K562 (cell line): ENCODE measurements around the gene DLK2. TPM values are rescaled to one million over a fixed set of nuclear protein-coding genes. Genes with fewer than 3 reads are reported as not detected.

ENCODE experiments used
- CREM ChIP-seq: IDR thresholded peaks from 2 replicates; pipeline ENCODE4 v1.6.1; 2014; ENCODE audit warnings: antibody characterized with exemption, low read depth
- ETV5 ChIP-seq: sonication (generic); formaldehyde crosslinking; IDR thresholded peaks from 2 replicates; pipeline ENCODE4 v1.4.0; 2020; ENCODE audit warnings: low read depth, mild to moderate bottlenecking, missing genetic modification reagents
- FOXK2 ChIP-seq, 2 experiments: fragments of 450-650 bp; IDR thresholded peaks in 1 of 2; conservative IDR thresholded peaks in 1 of 2; 2 replicates each; pipeline ENCODE4 v1.6.1; 2016; ENCODE audit warnings: low read depth in 2 of 2, mild to moderate bottlenecking in 1 of 2
- KLF1 ChIP-seq: fragments of 450-650 bp; IDR thresholded peaks from 2 replicates; pipeline ENCODE4 v1.6.1; 2016; ENCODE audit warnings: missing genetic modification characterization, missing compliant biosample characterization
- LCOR ChIP-seq: sonication (generic); formaldehyde crosslinking; IDR thresholded peaks from 2 replicates; pipeline ENCODE4 v1.8.0; 2022; ENCODE audit warnings: mild to moderate bottlenecking, missing genetic modification reagents
- NBN ChIP-seq: fragments of 450-650 bp; IDR thresholded peaks from 2 replicates; pipeline ENCODE4 v1.6.1; 2016; ENCODE audit warnings: low read depth, mild to moderate bottlenecking
- NRF1 ChIP-seq, 2 experiments: fragments of 450-650 bp; IDR thresholded peaks in 1 of 2; conservative IDR thresholded peaks in 1 of 2; 2 replicates each; pipeline ENCODE4 v1.6.1; 2014; ENCODE audit warnings: mild to moderate bottlenecking in 2 of 2
- PHF8 ChIP-seq: fragments of 200-600 bp; sonication (generic); IDR thresholded peaks from 2 replicates; pipeline ENCODE4 v1.6.1; 2012; ENCODE audit warnings: mixed run types, mild to moderate bottlenecking, inconsistent platforms, low read length, moderate library complexity, borderline replicate concordance
- POLR2AphosphoS5 ChIP-seq: IDR thresholded peaks from 2 replicates; pipeline ENCODE4 v1.6.1; 2011; ENCODE audit warnings: mild to moderate bottlenecking, low read depth, low read length, moderate library complexity; ENCODE audit not compliant: control insufficient read depth, insufficient read depth
- SMAD1 ChIP-seq: fragments of 150-350 bp; IDR thresholded peaks from 2 replicates; pipeline ENCODE4 v1.6.1; 2014; ENCODE audit warnings: low read length, low read depth; ENCODE audit not compliant: partially characterized antibody
- polyA plus RNA-seq, 8 experiments: library from polyadenylated mRNA; depleted of rRNA in 4 of 8; stranded (reverse) in 5 of 8; unstranded in 3 of 8; fragments of >200 nt; fragmentation: Nextera tagmentation in 2 of 8; fragmentation: Illumina TruSeq in 1 of 8; extraction: Ambion mirVana in 2 of 8; extraction: Trizol in 1 of 8; gene quantifications; 2 replicates each; pipeline versions ENCODE4 v1.2.1 to v1.2.3, GENCODE V29; 2011 to 2014; ENCODE audit warnings: inconsistent platforms in 1 of 8, missing spikeins in 1 of 8
- total RNA-seq, 7 experiments: library from RNA; depleted of rRNA in 6 of 7; stranded (reverse); fragments of >200 nt in 6 of 7; fragmentation: Illumina TruSeq in 2 of 7; extraction: Trizol in 2 of 7; gene quantifications; 2 replicates each; pipeline versions ENCODE4 v1.2.1 to v1.2.3, GENCODE V29; 2011 to 2021; ENCODE audit warnings: low replicate concordance in 1 of 7
- TF ChIP-seq, protein P1 (sequence below): fragments of 250-450 bp; sonication (Bioruptor Pico); IDR thresholded peaks from 2 replicates; pipeline ENCODE4 v1.4.0; 2020; ENCODE audit warnings: mild to moderate bottlenecking, moderate library complexity, borderline replicate concordance
- TF ChIP-seq, protein P2 (sequence below), 2 experiments: fragments of 450-650 bp in 1 of 2; sonication (generic) in 1 of 2; formaldehyde crosslinking in 1 of 2; IDR thresholded peaks; 2 replicates each; pipeline versions ENCODE4 v1.7.1 to v1.9.0; 2016 to 2022; ENCODE audit warnings: inconsistent platforms in 1 of 2, mild to moderate bottlenecking in 1 of 2, missing genetic modification reagents in 1 of 2

The DLK2 gene
- total and polyA plus RNA-seq, 9 of the 15 experiments (the other 6 are each of a cell fraction or from before 2014, with no cell fraction given): 0.11 to 0.53 (median 0.29) TPM; not detected in 3

DNA sequence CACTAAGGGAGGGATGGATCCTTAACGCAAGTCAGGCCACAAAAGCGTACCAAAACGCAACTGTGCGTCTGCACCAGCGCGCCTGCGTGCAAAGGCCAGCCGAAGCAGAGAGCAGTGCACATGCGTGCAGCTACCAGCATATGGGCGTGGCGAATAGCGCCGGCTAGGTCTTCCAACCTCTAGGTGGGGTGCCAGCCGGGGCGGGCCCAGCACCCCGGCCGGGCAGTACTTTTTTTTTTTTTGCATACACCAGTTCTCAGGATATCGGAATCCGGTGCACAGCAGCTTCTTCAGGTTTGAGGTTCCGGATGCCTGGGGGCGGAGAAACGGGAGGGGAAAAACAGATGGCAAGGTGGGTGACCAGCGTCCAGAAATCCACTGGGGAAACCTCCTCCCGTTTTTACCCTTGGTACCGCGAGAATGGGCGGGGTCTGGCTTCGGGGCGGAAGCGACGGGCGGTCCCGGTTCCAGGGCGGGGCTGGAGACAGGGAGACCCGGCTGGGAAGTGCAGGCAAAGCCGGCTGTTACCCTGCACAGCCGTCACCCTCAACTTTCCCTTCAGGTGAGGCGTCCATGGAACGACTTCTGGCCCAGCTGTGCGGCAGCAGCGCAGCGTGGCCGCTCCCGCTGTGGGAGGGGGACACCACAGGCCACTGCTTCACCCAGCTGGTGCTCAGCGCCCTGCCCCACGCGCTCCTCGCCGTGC is 27.8 kb downstream of the DLK2 start, which contains the start of gene ABCC10 (continued):
- peak; percentile 50 for TF ChIP-seq SMAD1
- TF ChIP-seq NRF1 (conservative IDR thresholded peaks at IDR 0.05 in 1 of 2, IDR thresholded peaks at IDR 0.05 in 1 of 2): peak; percentile 95 to 96
- TF ChIP-seq, protein P1, sequence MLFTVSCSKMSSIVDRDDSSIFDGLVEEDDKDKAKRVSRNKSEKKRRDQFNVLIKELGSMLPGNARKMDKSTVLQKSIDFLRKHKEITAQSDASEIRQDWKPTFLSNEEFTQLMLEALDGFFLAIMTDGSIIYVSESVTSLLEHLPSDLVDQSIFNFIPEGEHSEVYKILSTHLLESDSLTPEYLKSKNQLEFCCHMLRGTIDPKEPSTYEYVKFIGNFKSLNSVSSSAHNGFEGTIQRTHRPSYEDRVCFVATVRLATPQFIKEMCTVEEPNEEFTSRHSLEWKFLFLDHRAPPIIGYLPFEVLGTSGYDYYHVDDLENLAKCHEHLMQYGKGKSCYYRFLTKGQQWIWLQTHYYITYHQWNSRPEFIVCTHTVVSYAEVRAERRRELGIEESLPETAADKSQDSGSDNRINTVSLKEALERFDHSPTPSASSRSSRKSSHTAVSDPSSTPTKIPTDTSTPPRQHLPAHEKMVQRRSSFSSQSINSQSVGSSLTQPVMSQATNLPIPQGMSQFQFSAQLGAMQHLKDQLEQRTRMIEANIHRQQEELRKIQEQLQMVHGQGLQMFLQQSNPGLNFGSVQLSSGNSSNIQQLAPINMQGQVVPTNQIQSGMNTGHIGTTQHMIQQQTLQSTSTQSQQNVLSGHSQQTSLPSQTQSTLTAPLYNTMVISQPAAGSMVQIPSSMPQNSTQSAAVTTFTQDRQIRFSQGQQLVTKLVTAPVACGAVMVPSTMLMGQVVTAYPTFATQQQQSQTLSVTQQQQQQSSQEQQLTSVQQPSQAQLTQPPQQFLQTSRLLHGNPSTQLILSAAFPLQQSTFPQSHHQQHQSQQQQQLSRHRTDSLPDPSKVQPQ (CRISPR knock-in tag): no peak
- peak; percentile 23; the same call in 1 of the 2 replicates for TF ChIP-seq LCOR
- TF ChIP-seq POLR2AphosphoS5: peak; percentile 72; the same call in 1 of the 2 replicates
- peak; percentile 89; the same call in 1 of the 2 replicates for TF ChIP-seq PHF8
- TF ChIP-seq, protein P2, sequence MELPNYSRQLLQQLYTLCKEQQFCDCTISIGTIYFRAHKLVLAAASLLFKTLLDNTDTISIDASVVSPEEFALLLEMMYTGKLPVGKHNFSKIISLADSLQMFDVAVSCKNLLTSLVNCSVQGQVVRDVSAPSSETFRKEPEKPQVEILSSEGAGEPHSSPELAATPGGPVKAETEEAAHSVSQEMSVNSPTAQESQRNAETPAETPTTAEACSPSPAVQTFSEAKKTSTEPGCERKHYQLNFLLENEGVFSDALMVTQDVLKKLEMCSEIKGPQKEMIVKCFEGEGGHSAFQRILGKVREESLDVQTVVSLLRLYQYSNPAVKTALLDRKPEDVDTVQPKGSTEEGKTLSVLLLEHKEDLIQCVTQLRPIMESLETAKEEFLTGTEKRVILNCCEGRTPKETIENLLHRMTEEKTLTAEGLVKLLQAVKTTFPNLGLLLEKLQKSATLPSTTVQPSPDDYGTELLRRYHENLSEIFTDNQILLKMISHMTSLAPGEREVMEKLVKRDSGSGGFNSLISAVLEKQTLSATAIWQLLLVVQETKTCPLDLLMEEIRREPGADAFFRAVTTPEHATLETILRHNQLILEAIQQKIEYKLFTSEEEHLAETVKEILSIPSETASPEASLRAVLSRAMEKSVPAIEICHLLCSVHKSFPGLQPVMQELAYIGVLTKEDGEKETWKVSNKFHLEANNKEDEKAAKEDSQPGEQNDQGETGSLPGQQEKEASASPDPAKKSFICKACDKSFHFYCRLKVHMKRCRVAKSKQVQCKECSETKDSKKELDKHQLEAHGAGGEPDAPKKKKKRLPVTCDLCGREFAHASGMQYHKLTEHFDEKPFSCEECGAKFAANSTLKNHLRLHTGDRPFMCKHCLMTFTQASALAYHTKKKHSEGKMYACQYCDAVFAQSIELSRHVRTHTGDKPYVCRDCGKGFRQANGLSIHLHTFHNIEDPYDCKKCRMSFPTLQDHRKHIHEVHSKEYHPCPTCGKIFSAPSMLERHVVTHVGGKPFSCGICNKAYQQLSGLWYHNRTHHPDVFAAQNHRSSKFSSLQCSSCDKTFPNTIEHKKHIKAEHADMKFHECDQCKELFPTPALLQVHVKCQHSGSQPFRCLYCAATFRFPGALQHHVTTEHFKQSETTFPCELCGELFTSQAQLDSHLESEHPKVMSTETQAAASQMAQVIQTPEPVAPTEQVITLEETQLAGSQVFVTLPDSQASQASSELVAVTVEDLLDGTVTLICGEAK (IDR thresholded peaks at IDR 0.05): peak; percentile 54
- TF ChIP-seq, protein P2 (CRISPR knock-in tag; IDR thresholded peaks at IDR 0.05): no peak
- TF ChIP-seq KLF1 (tag): peak; percentile 33; the same call in 1 of the 2 replicates
- peak; percentile 81 for TF ChIP-seq ETV5 (CRISPR knock-in tag)
- 0 out of 4 replicates have a peak, but pooled peaks of 1 of the 2 experiments have one; percentile 51 for TF ChIP-seq FOXK2 (conservative IDR thresholded peaks at IDR 0.05 in 1 of 2, IDR thresholded peaks at IDR 0.05 in 1 of 2; ENCODE audit: low read depth in 2 of 2)
- TF ChIP-seq CREM: peak; percentile 88
- peak; percentile 76; the same call in 1 of the 2 replicates for TF ChIP-seq NBN
